OCI-LY7 (cell line): ENCODE measurements around the gene NCOA5. TPM values are rescaled to one million over a fixed set of nuclear protein-coding genes. Genes with fewer than 3 reads are reported as not detected.

Source experiments
- BruUV-seq: library from RNA; stranded (reverse); fragments of 400-500 nt; replicated peaks from 2 replicates; lab custom pipeline; 2021; lab: Mats Ljungman, UMichigan
- CTCF ChIA-PET: fragments of 300-600 bp; sonication (Branson Sonifier 250); formaldehyde crosslinking; loops from one replicate; lab custom pipeline; 2022; ENCODE audit warnings: antibody characterized with exemption; ENCODE audit not compliant: unreplicated experiment; lab: Charles Lee
- POLR2A ChIA-PET: fragments of 300-600 bp; sonication (Branson Sonifier 250); formaldehyde crosslinking; loops from one replicate; lab custom pipeline; 2022; ENCODE audit warnings: antibody characterized with exemption; lab: Charles Lee
- DNase-seq: peaks from one replicate; pipeline ENCODE4 v3.0.0-alpha.2; 2015; ENCODE audit warnings: low spot score
- H2AFZ ChIP-seq: fragments of 200-600 bp; sonication (generic), shearing (Covaris generic); 2 replicates; pipeline ENCODE4 v1.6.1; 2014; ENCODE audit warnings: mild to moderate bottlenecking, antibody characterized with exemption, low read length, moderate library complexity
- H3K27ac ChIP-seq: fragments of 200-600 bp; sonication (generic); 2 replicates; pipeline ENCODE4 v1.5.1; 2014; ENCODE audit warnings: mixed run types, low read depth, mild to moderate bottlenecking, moderate library complexity, low read length, inconsistent platforms; ENCODE audit not compliant: poor library complexity, severe bottlenecking
- H3K36me3 ChIP-seq: fragments of 200-600 bp; sonication (generic); 2 replicates; pipeline ENCODE4 v1.6.1; 2014; ENCODE audit warnings: mild to moderate bottlenecking, antibody characterized with exemption, low read length, moderate library complexity, mixed read lengths; ENCODE audit not compliant: insufficient read depth
- H3K4me1 ChIP-seq: fragments of 200-600 bp; sonication (generic); 2 replicates; pipeline ENCODE4 v1.5.1; 2014; ENCODE audit warnings: mild to moderate bottlenecking, low read length; ENCODE audit not compliant: insufficient read depth, poor library complexity, severe bottlenecking
- H3K4me2 ChIP-seq: fragments of 200-600 bp; sonication (generic); 2 replicates; pipeline ENCODE4 v1.6.1; 2014; ENCODE audit warnings: mild to moderate bottlenecking, low read length
- H3K4me3 ChIP-seq: fragments of 200-600 bp; sonication (generic); 2 replicates; pipeline ENCODE4 v1.5.1; 2014; ENCODE audit warnings: mild to moderate bottlenecking, low read depth, low read length; ENCODE audit not compliant: poor library complexity, severe bottlenecking
- H3K79me2 ChIP-seq: fragments of 200-600 bp; sonication (generic); 2 replicates; pipeline ENCODE4 v1.6.1; 2016; ENCODE audit warnings: low read depth, mild to moderate bottlenecking, low read length, moderate library complexity, mixed read lengths; ENCODE audit not compliant: insufficient read depth
- H3K9me2 ChIP-seq: fragments of 200-600 bp; sonication (generic); 2 replicates; pipeline ENCODE4 v1.6.1; 2016; ENCODE audit warnings: mild to moderate bottlenecking, low read length, mixed read lengths; ENCODE audit not compliant: insufficient read depth
- H3K9me3 ChIP-seq: fragments of 200-600 bp; sonication (generic); 2 replicates; pipeline ENCODE4 v1.6.1; 2014; ENCODE audit warnings: mild to moderate bottlenecking, mixed run types, low read length, mixed read lengths
- H4K20me1 ChIP-seq: fragments of 200-600 bp; sonication (generic); 2 replicates; pipeline ENCODE4 v1.6.1; 2014; ENCODE audit warnings: mild to moderate bottlenecking, antibody characterized with exemption, low read length, moderate library complexity, mixed read lengths; ENCODE audit not compliant: insufficient read depth
- CTCF ChIP-seq: fragments of 200-600 bp; sonication (generic); conservative IDR thresholded peaks from 2 replicates; pipeline ENCODE4 v1.5.1; 2014; ENCODE audit warnings: mild to moderate bottlenecking, antibody characterized with exemption, low read length, moderate library complexity, mixed read lengths
- EZH2phosphoT487 ChIP-seq: fragments of 200-600 bp; sonication (generic); IDR thresholded peaks from 2 replicates; pipeline ENCODE4 v1.6.1; 2018; ENCODE audit warnings: low read depth, borderline replicate concordance, mild to moderate bottlenecking, mixed run types, antibody characterized with exemption, low read length, moderate library complexity, mixed read lengths
- intact Hi-C: fragments of 100-400 bp; cut with micrococcal nuclease; formaldehyde crosslinking; loops from one replicate; pipeline ENCODE4 v1.10.0; 2022; ENCODE audit not compliant: unreplicated experiment
- total RNA-seq, 2 experiments: library from RNA; depleted of rRNA in 1 of 2; stranded (reverse); fragments of >200 nt in 1 of 2; shearing (Covaris generic) in 1 of 2; gene quantifications; 2 replicates each; pipeline ENCODE4 v1.2.3, GENCODE V29; 2014 to 2022

The NCOA5 gene
- total RNA-seq, 2 experiments from 2014 or later = 23.4 to 33.7 TPM

GRCh38 chr20:46089167-46089416 is 670 bp downstream of the NCOA5 start:
- peak overlapping the region; percentile 81 for H3K4me3 ChIP-seq

GRCh38 chr20:46088409-46089166 is 1.2 kb downstream of the NCOA5 start:
- Histone ChIP-seq H3K9me3 (no peaks in the 10 kb centered on the region), H3K36me3 (peaks cover 8% of the 10 kb centered on the region; the same call in 1 of the 2 replicates), H3K4me3 (peak overlapping the region; percentile 81), H3K9me2 (no peaks in the 10 kb centered on the region), H2AFZ (no peak overlapping the region; the same call in 1 of the 2 replicates), H3K79me2 (peaks cover 58% of the 10 kb centered on the region), H3K4me2 (peak overlapping the region; percentile 93), H4K20me1 (peaks cover 41% of the 10 kb centered on the region), H3K27ac (peak overlapping the region; percentile 60), H3K4me1 (peaks cover 35% of the 10 kb centered on the region)
- BruUV-seq = no TSS peak
- ChIA-PET POLR2A (interaction anchor here (0.7 kb wide), 1 partner anchor 246 kb away, joined by 3 read pairs; no protein-coding TSS in a partner anchor), CTCF (no interaction called here)
- intact Hi-C loops = loop anchor here (1.0 to 2.0 kb wide), 3 partner anchors 30 to 116 kb away; partner anchors contain the start of genes CD40 and ZNF335
- TF ChIP-seq EZH2phosphoT487 (no peak), CTCF (peak; percentile 44; the same call in 1 of the 2 replicates)
- DNase-seq = peak; percentile 61

More at GRCh38 chr20:46089167-46089416, 670 bp downstream of the NCOA5 start:
- no peaks in the 10 kb centered on the region for H3K9me3 ChIP-seq
- POLR2A ChIA-PET = no interaction called here
- H2AFZ ChIP-seq = no peak overlapping the region; the same call in 1 of the 2 replicates
- H3K27ac ChIP-seq = peak overlapping the region; percentile 60
- no peaks in the 10 kb centered on the region for H3K9me2 ChIP-seq
- peaks cover 35% of the 10 kb centered on the region for H3K4me1 ChIP-seq
- peak overlapping the region; percentile 93 for H3K4me2 ChIP-seq
- H3K79me2 ChIP-seq = peaks cover 53% of the 10 kb centered on the region
- no peak for DNase-seq
- H4K20me1 ChIP-seq = peaks cover 39% of the 10 kb centered on the region
- peaks cover 8% of the 10 kb centered on the region; the same call in 1 of the 2 replicates for H3K36me3 ChIP-seq
- BruUV-seq = no TSS peak
- CTCF ChIA-PET = no interaction called here
- TF ChIP-seq CTCF (no peak), EZH2phosphoT487 (no peak)
- intact Hi-C loops = loop anchor here (1.0 to 2.0 kb wide), 3 partner anchors 30 to 117 kb away; partner anchors contain the start of genes CD40 and ZNF335

- CTCF ChIA-PET = no interaction called here
- POLR2A ChIA-PET = interaction anchor here (0.7 kb wide), 2 partner anchors 78 to 1112 kb away, joined by 3 read pairs; no protein-coding TSS in a partner anchor
- intact Hi-C loops = no loop called here
- BruUV-seq = no TSS peak
- DNase-seq = peak; percentile 36
- no peak overlapping the region for H3K4me3 ChIP-seq
- no peaks in the 10 kb centered on the region for H3K9me2 ChIP-seq
- peaks cover 54% of the 10 kb centered on the region for H4K20me1 ChIP-seq
- H2AFZ ChIP-seq = no peak overlapping the region
- no peak overlapping the region for H3K27ac ChIP-seq
- H3K4me2 ChIP-seq = peak overlapping the region; percentile 93
- H3K4me1 ChIP-seq = peaks cover 35% of the 10 kb centered on the region
- H3K79me2 ChIP-seq = peaks cover 72% of the 10 kb centered on the region
- H3K36me3 ChIP-seq = peaks cover 8% of the 10 kb centered on the region; the same call in 1 of the 2 replicates
- no peaks in the 10 kb centered on the region for H3K9me3 ChIP-seq
- TF ChIP-seq EZH2phosphoT487 (no peak), CTCF (peak; percentile 78)
Observed at GRCh38 chr20:46087161-46087560, 2.6 kb downstream of the NCOA5 start.
